Smooth muscle cell of trachea (primary cell): Measurements from ENCODE around the gene UGT1A1. TPM values are rescaled to one million over a fixed set of nuclear protein-coding genes. Genes with fewer than 3 reads are reported as not detected.

ENCODE experiments used
- total RNA-seq: library from RNA; depleted of rRNA; stranded (reverse); fragments of >200 nt; gene quantifications from 2 replicates; pipeline ENCODE4 v1.2.1, GENCODE V29; 2014

UGT1A1 gene
- total RNA-seq = not detected in 2 replicates

DNA sequence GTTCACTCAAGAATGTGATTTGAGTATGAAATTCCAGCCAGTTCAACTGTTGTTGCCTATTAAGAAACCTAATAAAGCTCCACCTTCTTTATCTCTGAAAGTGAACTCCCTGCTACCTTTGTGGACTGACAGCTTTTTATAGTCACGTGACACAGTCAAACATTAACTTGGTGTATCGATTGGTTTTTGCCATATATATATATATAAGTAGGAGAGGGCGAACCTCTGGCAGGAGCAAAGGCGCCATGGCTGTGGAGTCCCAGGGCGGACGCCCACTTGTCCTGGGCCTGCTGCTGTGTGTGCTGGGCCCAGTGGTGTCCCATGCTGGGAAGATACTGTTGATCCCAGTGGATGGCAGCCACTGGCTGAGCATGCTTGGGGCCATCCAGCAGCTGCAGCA, at the start of gene UGT1A1:
TSS of gene UGT1A1 (plus strand) at position 228 of the 400 bp plus-strand sequence. CDS start at position 246, 18 bp downstream.

DNA sequence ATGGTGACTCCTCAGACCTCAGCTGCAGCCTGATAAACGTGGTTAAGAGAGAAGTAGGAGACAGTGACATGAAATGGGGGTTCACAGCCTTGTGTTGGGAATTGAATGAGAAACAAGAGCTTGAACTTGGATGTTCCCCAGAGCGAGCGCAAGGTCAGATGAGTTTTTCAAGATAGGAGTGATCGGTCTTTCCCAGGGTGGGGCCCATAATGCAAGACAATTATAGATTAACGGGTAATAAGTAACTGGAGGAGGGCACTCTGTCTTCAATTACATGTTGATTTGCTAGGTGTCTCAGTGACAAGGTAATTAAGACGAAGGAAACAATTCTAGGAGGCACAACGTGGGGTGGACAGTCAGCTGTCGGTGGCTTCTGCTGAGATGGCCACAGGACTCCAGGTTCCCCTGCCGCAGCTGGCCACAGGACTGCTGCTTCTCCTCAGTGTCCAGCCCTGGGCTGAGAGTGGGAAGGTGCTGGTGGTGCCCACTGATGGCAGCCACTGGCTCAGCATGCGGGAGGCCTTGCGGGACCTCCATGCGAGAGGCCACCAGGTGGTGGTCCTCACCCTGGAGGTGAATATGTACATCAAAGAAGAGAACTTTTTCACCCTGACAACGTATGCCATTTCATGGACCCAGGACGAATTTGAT, 47.3 kb upstream of the UGT1A1 start, which contains the start of gene UGT1A5:
TSS of gene UGT1A5 (plus strand) at position 297 of the 651 bp plus-strand sequence. CDS start at position 382, 85 bp downstream.

DNA sequence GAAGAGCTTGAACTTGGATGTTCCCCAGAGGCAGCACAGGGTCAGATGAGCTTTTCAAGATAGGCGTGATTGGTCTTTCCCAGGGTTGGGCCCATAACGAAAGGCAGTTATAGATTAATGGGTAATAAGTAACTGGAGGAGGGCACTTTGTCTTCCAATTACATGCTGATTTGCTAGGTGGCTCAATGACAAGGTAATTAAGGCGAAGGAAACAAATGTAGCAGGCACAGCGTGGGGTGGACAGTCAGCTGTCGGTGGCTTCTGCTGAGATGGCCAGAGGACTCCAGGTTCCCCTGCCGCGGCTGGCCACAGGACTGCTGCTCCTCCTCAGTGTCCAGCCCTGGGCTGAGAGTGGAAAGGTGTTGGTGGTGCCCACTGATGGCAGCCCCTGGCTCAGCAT, 41.5 kb upstream of the UGT1A1 start, which contains the start of gene UGT1A4:
TSS of gene UGT1A4 (plus strand) at position 185 of the 400 bp plus-strand sequence. CDS start at position 270, 85 bp downstream.

GRCh38 chr2:233728723-233729301, 31.3 kb upstream of the UGT1A1 start, which contains the start of gene UGT1A3:
TSS of gene UGT1A3 (plus strand) at chr2:233729042. CDS start at chr2:233729127, 85 bp downstream.

GRCh38 chr2:233778030-233778429, 18.0 kb downstream of the UGT1A1 start, which contains the start of gene MROH2A:
TSS of gene MROH2A (plus strand) at chr2:233778330. CDS start at chr2:233779359, 1,029 bp downstream.

Other genes with a start within 250 kb of the UGT1A1 start
- gene USP40, start 193.5 kb upstream of the UGT1A1 start, total RNA-seq = 31.3 and 38.5 TPM in 2 replicates
- not detected in 2 replicates for gene UGT1A8, start 142.6 kb upstream of the UGT1A1 start, total RNA-seq
- not detected in 2 replicates for gene UGT1A10, start 123.8 kb upstream of the UGT1A1 start, total RNA-seq
- gene UGT1A9, start 88.4 kb upstream of the UGT1A1 start, total RNA-seq = not detected in 2 replicates
- not detected in 2 replicates for gene UGT1A7, start 78.4 kb upstream of the UGT1A1 start, total RNA-seq
- gene UGT1A6, start 67.4 kb upstream of the UGT1A1 start, total RNA-seq = not detected in 2 replicates
- not detected in 2 replicates for gene UGT1A5, start 47.4 kb upstream of the UGT1A1 start, total RNA-seq
- not detected in 2 replicates for gene UGT1A4, start 41.5 kb upstream of the UGT1A1 start, total RNA-seq
- gene UGT1A3, start 31.2 kb upstream of the UGT1A1 start, total RNA-seq = not detected in 2 replicates
- gene MROH2A, start 18.1 kb downstream of the UGT1A1 start, total RNA-seq = not detected in 2 replicates
- 1.5 and 21.8 TPM in 2 replicates for gene HJURP, start 94.3 kb downstream of the UGT1A1 start, total RNA-seq
- 0.29 and 0.50 TPM in 2 replicates for gene TRPM8, start 157.1 kb downstream of the UGT1A1 start, total RNA-seq